ENCODE results near the gene GNAQ.

The GNAQ gene

GRCh38 chr9:77816641-77817341 is 214.8 kb downstream of the GNAQ start:
- TF ChIP-seq ZFX (IDR thresholded peaks at IDR 0.05; ENCODE audit: borderline replicate concordance), result no peak
- TF ChIP-seq, protein P1, sequence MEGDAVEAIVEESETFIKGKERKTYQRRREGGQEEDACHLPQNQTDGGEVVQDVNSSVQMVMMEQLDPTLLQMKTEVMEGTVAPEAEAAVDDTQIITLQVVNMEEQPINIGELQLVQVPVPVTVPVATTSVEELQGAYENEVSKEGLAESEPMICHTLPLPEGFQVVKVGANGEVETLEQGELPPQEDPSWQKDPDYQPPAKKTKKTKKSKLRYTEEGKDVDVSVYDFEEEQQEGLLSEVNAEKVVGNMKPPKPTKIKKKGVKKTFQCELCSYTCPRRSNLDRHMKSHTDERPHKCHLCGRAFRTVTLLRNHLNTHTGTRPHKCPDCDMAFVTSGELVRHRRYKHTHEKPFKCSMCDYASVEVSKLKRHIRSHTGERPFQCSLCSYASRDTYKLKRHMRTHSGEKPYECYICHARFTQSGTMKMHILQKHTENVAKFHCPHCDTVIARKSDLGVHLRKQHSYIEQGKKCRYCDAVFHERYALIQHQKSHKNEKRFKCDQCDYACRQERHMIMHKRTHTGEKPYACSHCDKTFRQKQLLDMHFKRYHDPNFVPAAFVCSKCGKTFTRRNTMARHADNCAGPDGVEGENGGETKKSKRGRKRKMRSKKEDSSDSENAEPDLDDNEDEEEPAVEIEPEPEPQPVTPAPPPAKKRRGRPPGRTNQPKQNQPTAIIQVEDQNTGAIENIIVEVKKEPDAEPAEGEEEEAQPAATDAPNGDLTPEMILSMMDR (IDR thresholded peaks at IDR 0.05), result no peak
- H3K27ac ChIP-seq, result no peak overlapping the region

GRCh38 chr9:77815260-77815659 is 216.4 kb downstream of the GNAQ start:
- H3K27ac ChIP-seq, result no peak overlapping the region
- TF ChIP-seq ZFX (IDR thresholded peaks at IDR 0.05; ENCODE audit: borderline replicate concordance), result no peak
- TF ChIP-seq, protein P1 (IDR thresholded peaks at IDR 0.05), result no peak

GRCh38 chr9:77811832-77812231 is 219.8 kb downstream of the GNAQ start:
- TF ChIP-seq, protein P1 (IDR thresholded peaks at IDR 0.05), result no peak
- TF ChIP-seq ZFX (IDR thresholded peaks at IDR 0.05; ENCODE audit: borderline replicate concordance), result no peak

DNA sequence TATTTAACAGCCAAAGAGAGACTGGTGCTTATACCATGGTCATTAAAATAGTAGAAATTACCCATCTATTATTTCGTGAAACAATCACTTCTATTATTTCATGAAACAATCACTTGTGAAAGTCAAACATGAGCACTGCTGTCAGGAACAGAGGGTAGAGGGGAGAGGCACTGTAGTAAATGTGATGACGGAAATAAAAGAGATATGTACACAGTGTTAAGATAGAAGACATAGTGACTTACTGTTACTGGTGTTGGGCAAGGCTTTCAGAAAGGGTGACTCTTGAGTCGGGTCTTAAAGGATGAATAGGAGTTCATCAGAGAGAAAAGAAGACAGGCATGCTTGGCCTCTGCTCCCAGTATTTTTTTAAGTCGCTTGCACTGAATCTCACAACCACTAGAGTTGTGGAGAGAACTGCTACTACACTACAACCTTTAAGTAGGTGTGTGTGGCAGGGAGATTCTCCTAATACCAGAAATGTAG is 220.9 kb downstream of the GNAQ start:
- TF ChIP-seq ZFX (IDR thresholded peaks at IDR 0.05; ENCODE audit: borderline replicate concordance), result no peak
- TF ChIP-seq, protein P1 (IDR thresholded peaks at IDR 0.05), result no peak
- no peak overlapping the region for H3K27ac ChIP-seq

More at GRCh38 chr9:77811832-77812231, 219.8 kb downstream of the GNAQ start:
- no peak overlapping the region for H3K27ac ChIP-seq

GRCh38 chr9:77810047-77810446 is 221.6 kb downstream of the GNAQ start:
- H3K27ac ChIP-seq, result no peak overlapping the region
- TF ChIP-seq, protein P1 (IDR thresholded peaks at IDR 0.05), result no peak
- TF ChIP-seq ZFX (IDR thresholded peaks at IDR 0.05; ENCODE audit: borderline replicate concordance), result no peak

DNA sequence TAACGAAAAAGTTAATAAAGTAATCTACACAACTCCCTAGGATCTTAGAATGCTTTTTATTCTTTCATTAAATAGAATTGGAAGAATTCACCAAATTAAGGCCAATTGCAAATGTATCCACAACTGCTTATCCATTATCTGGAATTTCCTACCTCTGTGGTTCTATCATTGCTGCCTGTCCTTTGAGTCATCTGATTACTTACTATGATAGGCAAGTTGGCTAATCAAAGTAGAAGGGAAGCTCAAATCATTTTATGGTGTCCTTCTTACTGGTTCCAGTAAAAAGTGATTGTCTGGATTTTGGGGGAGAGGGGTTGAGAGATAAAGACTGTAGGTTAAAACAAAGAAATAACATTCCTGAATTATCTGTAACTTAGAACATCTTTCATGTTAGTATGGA is 222.1 kb downstream of the GNAQ start:
- TF ChIP-seq, protein P1 (IDR thresholded peaks at IDR 0.05), result no peak
- TF ChIP-seq ZFX (IDR thresholded peaks at IDR 0.05; ENCODE audit: borderline replicate concordance), result no peak
- no peak overlapping the region for H3K27ac ChIP-seq

DNA sequence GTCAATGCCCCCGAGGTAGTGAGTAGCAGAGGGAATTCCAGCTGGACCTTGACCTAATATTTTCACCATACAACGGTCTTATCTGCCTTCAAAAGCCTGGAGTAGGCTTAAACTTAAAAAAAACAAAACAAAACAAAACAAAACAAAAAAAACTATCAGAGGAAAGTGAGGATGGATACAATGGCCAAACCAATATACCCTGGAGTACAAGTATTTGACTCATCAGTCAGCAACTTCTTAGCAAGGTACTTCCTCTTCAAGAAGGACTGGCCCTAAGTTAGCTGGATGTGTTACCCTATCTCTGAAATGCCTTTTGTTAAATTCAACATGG is 222.9 kb downstream of the GNAQ start:
- TF ChIP-seq, protein P1 (IDR thresholded peaks at IDR 0.05), result no peak
- TF ChIP-seq ZFX (IDR thresholded peaks at IDR 0.05; ENCODE audit: borderline replicate concordance), result no peak
- peak overlapping the region; percentile 57 for H3K27ac ChIP-seq

Data from 22Rv1 (cell line).